Stimulated activated naive CD8-positive, alpha-beta T cell treated with anti-CD3 and anti-CD28 coated beads, Interleukin-15, Interleukin-2, amounts not matched to agents 100 ng/mL and 50 ng/mL, for 24 hours (primary cell): Measurements from ENCODE around the gene CLOCK.
A peak's percentile ranks its signal among the peaks of the same experiment; 100 is the strongest.

Experiments
- H3K27ac Mint-ChIP-seq: one replicate; pipeline ENCODE4 v1.8.0; 2021; ENCODE audit warnings: mild to moderate bottlenecking, mixed read lengths
- H3K27me3 Mint-ChIP-seq: one replicate; pipeline ENCODE4 v1.8.0; 2021; ENCODE audit warnings: mixed read lengths
- H3K36me3 Mint-ChIP-seq: one replicate; pipeline ENCODE4 v1.8.0; 2021; ENCODE audit warnings: low read depth, mixed read lengths
- H3K4me1 Mint-ChIP-seq: one replicate; pipeline ENCODE4 v1.8.0; 2021; ENCODE audit warnings: low read depth, mixed read lengths
- H3K4me3 Mint-ChIP-seq: one replicate; pipeline ENCODE4 v1.8.0; 2021; ENCODE audit warnings: mild to moderate bottlenecking, mixed read lengths
- H3K9me3 Mint-ChIP-seq: one replicate; pipeline ENCODE4 v1.8.0; 2021; ENCODE audit warnings: mixed read lengths

Gene CLOCK

DNA sequence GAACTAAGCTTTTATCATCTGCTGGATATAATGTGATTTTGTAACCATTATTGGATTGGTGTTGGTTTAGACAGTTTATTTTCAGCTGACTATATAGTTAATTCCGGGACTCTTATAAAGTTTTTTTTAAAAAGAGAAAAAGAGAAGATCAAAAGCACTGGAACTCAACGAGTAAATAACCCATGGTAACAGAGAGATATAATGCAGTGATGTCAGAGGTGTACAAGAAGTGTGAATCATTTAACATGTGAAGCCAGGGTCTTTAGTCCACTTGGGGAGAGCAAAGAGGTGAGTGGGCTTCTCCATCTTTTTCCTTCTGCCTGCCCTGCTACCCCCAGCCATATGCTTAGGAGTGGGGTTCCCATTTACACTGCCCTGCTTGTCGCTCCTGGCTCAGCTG lies 147.7 kb downstream of the CLOCK start:
- Mint-ChIP-seq H3K36me3 (peaks cover 49% of the 10 kb centered on the region), H3K4me3 (peak overlapping the region; percentile 99), H3K9me3 (no peaks in the 10 kb centered on the region), H3K27ac (no peak overlapping the region), H3K27me3 (no peaks in the 10 kb centered on the region), H3K4me1 (peaks cover 56% of the 10 kb centered on the region)

DNA sequence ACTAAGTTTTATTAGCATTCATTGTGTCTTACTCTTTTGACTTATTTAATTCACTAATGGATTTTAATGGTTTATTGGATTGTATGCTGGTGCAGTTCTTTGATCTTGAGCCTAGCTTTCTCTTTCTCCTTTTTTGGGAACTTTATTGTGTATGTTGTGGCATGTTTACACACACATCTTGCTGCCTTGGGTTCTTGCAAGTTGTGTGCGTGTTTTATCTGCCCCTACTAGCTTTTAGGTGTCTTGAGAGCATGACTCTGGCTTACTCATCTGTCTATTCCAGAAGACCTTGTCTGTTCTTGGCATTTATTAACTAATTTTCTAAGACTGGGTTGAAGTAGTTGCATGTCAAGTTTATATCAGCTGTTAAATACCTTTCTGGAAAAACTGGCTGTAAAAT lies 148.2 kb downstream of the CLOCK start:
- no peak overlapping the region for H3K27ac Mint-ChIP-seq
- H3K36me3 Mint-ChIP-seq = peaks cover 44% of the 10 kb centered on the region
- H3K4me3 Mint-ChIP-seq = peak overlapping the region; percentile 99
- no peaks in the 10 kb centered on the region for H3K27me3 Mint-ChIP-seq
- H3K4me1 Mint-ChIP-seq = peaks cover 56% of the 10 kb centered on the region
- H3K9me3 Mint-ChIP-seq = no peaks in the 10 kb centered on the region

DNA sequence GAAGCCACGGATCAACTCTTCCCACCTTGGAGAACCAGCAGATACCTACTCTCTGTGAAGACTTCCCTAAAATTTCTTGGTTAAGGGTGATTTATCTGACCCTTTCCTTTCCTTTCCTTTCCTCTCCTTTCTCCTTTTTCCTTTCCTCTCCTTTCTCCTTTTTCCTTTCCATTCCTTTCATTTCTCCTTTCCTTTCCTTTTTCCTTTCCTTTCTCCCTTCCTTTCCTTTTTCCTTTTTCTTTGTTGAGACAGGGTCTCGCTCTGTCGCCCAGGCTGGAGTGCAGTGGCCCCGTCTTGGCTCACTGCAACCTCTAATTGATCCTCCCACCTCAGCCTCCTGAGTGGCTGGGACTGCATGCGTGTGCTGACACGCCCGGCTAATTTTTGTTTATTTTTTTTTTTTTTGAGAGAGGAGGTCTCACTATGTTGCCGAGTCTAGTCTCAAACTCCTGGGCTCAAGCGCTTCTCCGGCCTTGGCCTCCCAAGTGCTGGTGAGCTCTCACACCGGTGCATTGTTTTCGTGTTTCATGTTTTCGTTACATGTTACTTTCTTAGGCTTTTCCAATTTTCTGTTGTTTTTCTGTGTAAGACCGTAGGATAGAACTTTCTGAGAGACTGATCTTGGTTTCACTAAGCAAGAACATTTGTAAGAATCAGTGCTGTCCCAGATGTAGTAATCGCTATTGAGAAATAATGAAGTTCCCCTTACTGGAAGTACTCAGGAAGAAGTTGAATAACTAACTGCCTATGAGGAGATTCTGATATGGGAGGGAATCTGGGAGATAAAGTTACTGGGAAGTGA lies 149.0 kb downstream of the CLOCK start:
- peak overlapping the region; percentile 99 for H3K4me3 Mint-ChIP-seq
- peak overlapping the region; percentile 92 for H3K27ac Mint-ChIP-seq
- peaks cover 53% of the 10 kb centered on the region for H3K4me1 Mint-ChIP-seq
- no peaks in the 10 kb centered on the region for H3K9me3 Mint-ChIP-seq
- peaks cover 40% of the 10 kb centered on the region for H3K36me3 Mint-ChIP-seq
- H3K27me3 Mint-ChIP-seq = no peaks in the 10 kb centered on the region

- peak overlapping the region; percentile 92 for H3K27ac Mint-ChIP-seq
- H3K4me1 Mint-ChIP-seq = peaks cover 53% of the 10 kb centered on the region
Measured at GRCh38 chr4:55397126-55397436, 149.6 kb downstream of the CLOCK start.

GRCh38 chr4:55396308-55397125 lies 150.2 kb downstream of the CLOCK start:
- H3K4me3 Mint-ChIP-seq = peak overlapping the region; percentile 100
- H3K4me1 Mint-ChIP-seq = peaks cover 53% of the 10 kb centered on the region
- H3K27ac Mint-ChIP-seq = peak overlapping the region; percentile 92
- H3K27me3 Mint-ChIP-seq = no peaks in the 10 kb centered on the region
- H3K9me3 Mint-ChIP-seq = no peaks in the 10 kb centered on the region
- H3K36me3 Mint-ChIP-seq = peaks cover 40% of the 10 kb centered on the region

More at GRCh38 chr4:55397126-55397436, 149.6 kb downstream of the CLOCK start:
- H3K9me3 Mint-ChIP-seq = no peaks in the 10 kb centered on the region
- H3K36me3 Mint-ChIP-seq = peaks cover 40% of the 10 kb centered on the region
- peak overlapping the region; percentile 99 for H3K4me3 Mint-ChIP-seq
- H3K27me3 Mint-ChIP-seq = no peaks in the 10 kb centered on the region

GRCh38 chr4:55395529-55396307 lies 151.0 kb downstream of the CLOCK start, which contains the start of gene TMEM165:
TMEM165 (plus strand) TSS chr4:55395957; CDS start chr4:55396190, 233 bp downstream.
- Mint-ChIP-seq H3K9me3 (no peaks in the 10 kb centered on the region), H3K4me1 (peaks cover 47% of the 10 kb centered on the region), H3K4me3 (peak within 1 kb of the TSS; percentile 100), H3K36me3 (peaks cover 33% of the 10 kb centered on the region), H3K27me3 (no peaks in the 10 kb centered on the region), H3K27ac (peak within 1 kb of the TSS; percentile 100)

- Mint-ChIP-seq H3K27ac (peak overlapping the region; percentile 100), H3K4me1 (peaks cover 43% of the 10 kb centered on the region)
Measured at GRCh38 chr4:55395218-55395528, 151.5 kb downstream of the CLOCK start.

DNA sequence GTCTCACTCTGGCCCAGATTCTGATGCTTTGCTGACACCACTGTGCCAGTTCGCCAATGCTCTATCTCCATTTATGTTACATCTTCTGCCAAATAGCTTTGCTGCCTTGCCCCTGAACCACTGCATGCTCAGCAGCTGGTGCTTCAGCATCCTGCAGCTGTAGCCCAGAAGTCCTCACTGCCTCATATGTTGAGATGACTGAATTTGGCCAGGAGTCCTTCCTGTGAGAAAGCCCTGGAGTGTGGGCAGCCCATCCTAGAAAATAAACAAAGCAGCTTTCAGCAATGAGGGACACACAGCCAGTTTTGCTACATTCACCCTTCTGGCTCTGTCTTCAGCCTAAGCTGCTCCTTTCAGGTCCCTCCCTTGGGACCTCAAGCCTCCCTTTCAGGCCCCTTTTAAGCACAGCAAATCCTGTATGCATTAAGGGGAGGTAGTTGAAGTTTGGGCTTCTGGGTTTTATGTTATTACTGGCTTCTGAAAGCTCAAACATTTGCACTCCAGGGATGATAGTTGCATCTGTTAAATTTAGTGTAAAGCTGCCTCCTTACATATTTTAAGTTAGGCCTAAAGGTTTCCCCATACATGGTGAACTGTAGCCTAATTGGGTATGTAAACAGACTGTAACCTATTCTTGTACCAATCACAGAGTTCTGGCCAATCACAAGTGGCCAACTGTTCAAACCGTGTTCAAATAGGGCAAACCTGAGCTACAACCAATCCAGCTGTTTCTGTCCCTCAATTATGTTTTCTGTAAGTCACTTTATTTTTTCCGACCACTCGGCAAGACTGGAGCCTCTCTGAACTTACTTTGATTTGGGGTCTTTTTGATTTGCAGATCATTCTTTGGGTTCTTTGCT lies 153.0 kb downstream of the CLOCK start:
- Mint-ChIP-seq H3K4me3 (peak overlapping the region; percentile 47), H3K27ac (no peak overlapping the region), H3K36me3 (peaks cover 22% of the 10 kb centered on the region), H3K4me1 (peaks cover 35% of the 10 kb centered on the region), H3K27me3 (no peaks in the 10 kb centered on the region), H3K9me3 (no peaks in the 10 kb centered on the region)

More at GRCh38 chr4:55395218-55395528, 151.5 kb downstream of the CLOCK start:
- H3K4me3 Mint-ChIP-seq = peak overlapping the region; percentile 100
- peaks cover 29% of the 10 kb centered on the region for H3K36me3 Mint-ChIP-seq
- H3K9me3 Mint-ChIP-seq = no peaks in the 10 kb centered on the region
- no peaks in the 10 kb centered on the region for H3K27me3 Mint-ChIP-seq

GRCh38 chr4:55386840-55387239 lies 159.9 kb downstream of the CLOCK start:
- Mint-ChIP-seq H3K9me3 (no peaks in the 10 kb centered on the region), H3K27me3 (no peaks in the 10 kb centered on the region), H3K4me3 (no peak overlapping the region), H3K27ac (peak overlapping the region; percentile 36), H3K4me1 (peaks cover 28% of the 10 kb centered on the region), H3K36me3 (no peaks in the 10 kb centered on the region)

- Mint-ChIP-seq H3K4me1 (peaks cover 28% of the 10 kb centered on the region), H3K27ac (no peak overlapping the region), H3K9me3 (no peaks in the 10 kb centered on the region), H3K4me3 (no peak overlapping the region), H3K27me3 (no peaks in the 10 kb centered on the region), H3K36me3 (no peaks in the 10 kb centered on the region)
Measured at GRCh38 chr4:55386073-55386472, 160.6 kb downstream of the CLOCK start.

GRCh38 chr4:55385201-55385649 lies 161.5 kb downstream of the CLOCK start:
- H3K4me3 Mint-ChIP-seq = no peak overlapping the region
- H3K27ac Mint-ChIP-seq = peak overlapping the region; percentile 4
- no peaks in the 10 kb centered on the region for H3K9me3 Mint-ChIP-seq
- no peaks in the 10 kb centered on the region for H3K27me3 Mint-ChIP-seq
- peaks cover 28% of the 10 kb centered on the region for H3K4me1 Mint-ChIP-seq
- H3K36me3 Mint-ChIP-seq = no peaks in the 10 kb centered on the region

DNA sequence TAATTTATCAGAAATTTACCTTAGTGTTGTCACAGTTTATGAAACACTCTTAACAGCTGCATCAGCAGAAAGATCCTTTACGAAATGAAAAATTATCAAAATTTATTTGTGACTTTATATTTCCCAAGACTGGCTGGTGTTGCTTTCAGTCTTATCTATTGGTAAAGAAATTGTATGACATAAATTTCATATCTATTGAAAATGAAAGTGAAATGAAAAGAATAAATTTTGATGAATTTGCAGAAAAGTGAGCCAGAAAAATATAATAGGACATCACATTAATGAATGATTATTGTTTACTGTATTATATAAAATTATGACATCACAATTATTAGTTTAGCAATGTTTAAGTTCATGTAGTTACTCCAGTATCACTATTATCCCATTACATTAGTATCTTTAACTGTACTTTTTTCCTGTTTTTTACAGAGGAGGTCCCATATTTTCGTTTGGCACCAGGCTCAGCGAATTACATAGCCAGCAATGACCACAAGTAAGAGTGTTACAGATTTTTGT lies 164.2 kb downstream of the CLOCK start:
- H3K36me3 Mint-ChIP-seq = no peaks in the 10 kb centered on the region
- H3K9me3 Mint-ChIP-seq = no peaks in the 10 kb centered on the region
- H3K27ac Mint-ChIP-seq = no peak overlapping the region
- H3K4me3 Mint-ChIP-seq = no peak overlapping the region
- peaks cover 25% of the 10 kb centered on the region for H3K4me1 Mint-ChIP-seq
- H3K27me3 Mint-ChIP-seq = no peaks in the 10 kb centered on the region

- Mint-ChIP-seq H3K9me3 (no peaks in the 10 kb centered on the region), H3K36me3 (no peaks in the 10 kb centered on the region), H3K4me3 (no peak overlapping the region), H3K27ac (no peak overlapping the region), H3K4me1 (peaks cover 15% of the 10 kb centered on the region), H3K27me3 (no peaks in the 10 kb centered on the region)
Measured at GRCh38 chr4:55381502-55381901, 165.2 kb downstream of the CLOCK start.

GRCh38 chr4:55380576-55380975 lies 166.1 kb downstream of the CLOCK start:
- no peak overlapping the region for H3K27ac Mint-ChIP-seq
- H3K27me3 Mint-ChIP-seq = no peaks in the 10 kb centered on the region
- no peak overlapping the region for H3K4me3 Mint-ChIP-seq
- no peaks in the 10 kb centered on the region for H3K9me3 Mint-ChIP-seq
- H3K4me1 Mint-ChIP-seq = peaks cover 9% of the 10 kb centered on the region
- no peaks in the 10 kb centered on the region for H3K36me3 Mint-ChIP-seq
